Stimulated activated naive CD8-positive, alpha-beta T cell treated with anti-CD3 and anti-CD28 coated beads, Interleukin-15, amount 100 ng/mL, for 72 hours (primary cell): ENCODE results near the gene CACNA1D.

Source experiments
- ATAC-seq: fragments of 150-1000 bp; cut with Tn5 transposase; 2 replicates; pipeline ENCODE4 v1.10.0; 2021; ENCODE audit warnings: mild to moderate bottlenecking, moderate library complexity
- DNase-seq, 2 donors: peaks; one replicate each; pipeline ENCODE4 v3.0.0; 2021 to 2022
- H3K27ac Mint-ChIP-seq, 2 donors: one replicate each; pipeline ENCODE4 v1.8.0; 2022; ENCODE audit warnings: mild to moderate bottlenecking in 2 of 2, mixed read lengths in 2 of 2, moderate library complexity in 2 of 2
- H3K27me3 Mint-ChIP-seq: one replicate; pipeline ENCODE4 v1.8.0; 2022; ENCODE audit warnings: mixed read lengths
- H3K4me1 Mint-ChIP-seq: one replicate; pipeline ENCODE4 v1.8.0; 2022; ENCODE audit warnings: mild to moderate bottlenecking, mixed read lengths
- H3K4me3 Mint-ChIP-seq, 2 donors: one replicate each; pipeline ENCODE4 v1.8.0; 2022; ENCODE audit warnings: mild to moderate bottlenecking in 2 of 2, mixed read lengths in 2 of 2, moderate library complexity in 1 of 2
- H3K9me3 Mint-ChIP-seq, 2 donors: one replicate each; pipeline ENCODE4 v1.8.0; 2022; ENCODE audit warnings: mixed read lengths in 2 of 2

Gene CACNA1D

DNA sequence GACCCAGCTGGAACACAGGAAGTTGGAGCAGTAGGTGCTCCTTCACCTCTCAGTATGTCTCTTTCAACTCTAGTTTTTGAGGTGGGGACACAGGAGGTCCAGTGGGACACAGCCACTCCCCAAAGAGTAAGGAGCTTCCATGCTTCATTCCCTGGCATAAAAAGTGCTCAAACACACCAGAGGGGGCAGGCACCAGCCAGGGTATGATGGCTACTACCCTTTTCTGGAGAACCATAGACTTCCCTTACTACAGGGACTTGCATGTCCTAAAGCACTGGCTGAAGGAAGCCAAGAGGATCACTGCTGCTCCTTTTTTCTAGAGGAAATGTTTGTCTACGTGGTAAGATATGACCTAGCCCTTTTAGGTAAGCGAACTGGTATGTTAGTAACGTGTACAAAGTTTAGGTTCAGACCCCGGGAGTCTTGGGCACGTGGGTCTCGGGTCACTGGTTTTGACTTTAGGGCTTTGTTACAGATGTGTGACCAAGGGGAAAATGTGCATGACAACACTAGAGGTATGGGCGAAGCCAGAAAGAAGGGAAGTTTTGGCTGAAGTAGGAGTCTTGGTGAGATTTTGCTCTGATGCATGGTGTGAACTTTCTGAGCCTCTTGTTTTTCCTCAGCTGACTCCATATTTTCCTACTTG is 363.8 kb downstream of the CACNA1D start:
- Mint-ChIP-seq H3K4me1 (no peaks in the 10 kb centered on the region), H3K9me3 (no peaks in the 10 kb centered on the region), H3K27me3 (no peaks in the 10 kb centered on the region), H3K27ac (no peak overlapping the region), H3K4me3 (no peak overlapping the region)
- ATAC-seq (no peak), DNase-seq (no peak)

- H3K9me3 Mint-ChIP-seq: no peaks in the 10 kb centered on the region
- no peaks in the 10 kb centered on the region for H3K27me3 Mint-ChIP-seq
- no peak overlapping the region for H3K4me3 Mint-ChIP-seq
- no peaks in the 10 kb centered on the region for H3K4me1 Mint-ChIP-seq
- no peak overlapping the region for H3K27ac Mint-ChIP-seq
- DNase-seq (no peak), ATAC-seq (no peak)
These were observed 364.8 kb downstream of the CACNA1D start for GRCh38 chr3:53859178-53859577.

GRCh38 chr3:53860196-53860595 is 365.8 kb downstream of the CACNA1D start:
- no peak overlapping the region for H3K4me3 Mint-ChIP-seq
- ATAC-seq: no peak
- H3K27ac Mint-ChIP-seq: no peak overlapping the region
- no peak for DNase-seq
- H3K4me1 Mint-ChIP-seq: no peaks in the 10 kb centered on the region
- no peaks in the 10 kb centered on the region for H3K27me3 Mint-ChIP-seq
- H3K9me3 Mint-ChIP-seq: no peaks in the 10 kb centered on the region

GRCh38 chr3:53862241-53862640 is 367.8 kb downstream of the CACNA1D start:
- Mint-ChIP-seq H3K9me3 (no peaks in the 10 kb centered on the region), H3K27me3 (no peaks in the 10 kb centered on the region), H3K27ac (no peak overlapping the region), H3K4me3 (no peak overlapping the region), H3K4me1 (no peaks in the 10 kb centered on the region)
- ATAC-seq (no peak), DNase-seq (no peak)

DNA sequence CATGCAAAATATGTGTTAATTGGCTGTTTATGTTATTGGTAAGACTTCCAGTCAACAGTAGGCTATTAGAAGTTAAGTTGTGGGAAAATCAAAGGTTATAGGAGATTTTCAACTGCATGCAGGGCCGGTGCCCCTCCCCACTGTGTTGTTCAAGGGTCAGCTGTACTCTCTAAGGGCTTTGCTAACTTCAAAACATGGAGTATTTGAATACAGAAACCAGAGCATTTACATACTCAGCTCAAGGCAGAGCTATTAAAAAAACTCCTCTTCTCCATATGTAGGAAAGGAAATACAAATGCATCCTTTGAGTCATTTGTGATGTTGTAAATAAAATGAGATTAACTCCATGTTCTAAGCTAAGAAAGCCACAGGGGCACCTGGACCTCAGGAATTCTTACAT is 368.7 kb downstream of the CACNA1D start:
- Mint-ChIP-seq H3K27me3 (no peaks in the 10 kb centered on the region), H3K27ac (no peak overlapping the region), H3K9me3 (no peaks in the 10 kb centered on the region), H3K4me3 (no peak overlapping the region), H3K4me1 (no peaks in the 10 kb centered on the region)
- ATAC-seq (no peak), DNase-seq (no peak)
